HG03342 (cell line): ENCODE results near the gene DAPK2.

ENCODE experiments used
- ATAC-seq: cut with Tn5 transposase; IDR thresholded peaks from one replicate; pipeline ENCODE4 v1.9.1; 2021; ENCODE audit warnings: mild to moderate bottlenecking, moderate library complexity; ENCODE audit not compliant: unreplicated experiment

Gene DAPK2

DNA sequence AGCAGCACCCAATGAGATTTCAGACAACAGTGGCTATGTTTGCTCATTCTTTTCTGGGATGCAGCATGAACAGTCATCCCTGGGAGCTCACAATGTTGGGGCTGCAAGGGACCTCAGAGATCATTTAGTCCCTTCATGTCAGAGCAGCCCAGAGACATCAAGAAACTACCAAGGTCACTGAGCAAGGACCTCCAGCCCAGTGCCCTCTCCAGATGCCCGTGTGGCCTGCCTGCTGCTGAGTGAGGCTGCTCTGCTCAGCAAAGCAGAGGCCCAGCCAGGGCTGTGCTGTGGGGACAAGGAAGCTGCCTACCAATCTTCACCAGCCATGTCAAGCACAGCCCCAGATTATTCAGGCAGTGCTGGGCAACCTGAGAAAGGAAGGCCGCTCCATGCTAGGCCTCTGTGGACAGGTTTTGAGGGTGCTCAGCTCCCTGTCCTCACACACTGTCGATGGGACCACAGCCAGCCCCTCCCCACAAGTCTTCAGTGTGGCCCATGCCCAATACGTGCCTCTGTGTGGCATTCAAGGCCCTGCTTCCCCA, 99.7 kb downstream of the DAPK2 start:
- ATAC-seq: no peak

DNA sequence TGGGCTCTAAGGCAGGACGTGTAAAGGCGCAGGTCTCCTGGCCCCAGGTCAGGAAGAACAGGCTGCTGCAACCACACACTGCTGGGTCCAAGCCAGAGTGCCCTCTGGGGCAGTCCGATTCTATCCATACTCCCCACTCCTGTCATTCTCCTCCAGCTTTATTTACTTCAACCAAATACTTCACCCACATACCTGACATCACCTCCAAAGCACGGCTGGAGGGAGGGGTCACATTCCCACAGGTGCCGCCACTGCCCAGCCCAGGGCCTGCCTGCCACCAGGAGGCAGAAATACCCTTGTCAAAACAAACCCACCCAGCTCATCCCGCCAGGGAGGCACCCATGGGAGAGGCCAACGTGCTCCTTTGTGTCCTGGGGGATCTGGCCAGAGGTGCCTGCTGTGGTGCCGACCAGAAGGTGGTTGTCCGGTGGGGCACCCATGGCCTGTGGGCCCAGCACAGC, 100.4 kb downstream of the DAPK2 start:
- no peak for ATAC-seq

DNA sequence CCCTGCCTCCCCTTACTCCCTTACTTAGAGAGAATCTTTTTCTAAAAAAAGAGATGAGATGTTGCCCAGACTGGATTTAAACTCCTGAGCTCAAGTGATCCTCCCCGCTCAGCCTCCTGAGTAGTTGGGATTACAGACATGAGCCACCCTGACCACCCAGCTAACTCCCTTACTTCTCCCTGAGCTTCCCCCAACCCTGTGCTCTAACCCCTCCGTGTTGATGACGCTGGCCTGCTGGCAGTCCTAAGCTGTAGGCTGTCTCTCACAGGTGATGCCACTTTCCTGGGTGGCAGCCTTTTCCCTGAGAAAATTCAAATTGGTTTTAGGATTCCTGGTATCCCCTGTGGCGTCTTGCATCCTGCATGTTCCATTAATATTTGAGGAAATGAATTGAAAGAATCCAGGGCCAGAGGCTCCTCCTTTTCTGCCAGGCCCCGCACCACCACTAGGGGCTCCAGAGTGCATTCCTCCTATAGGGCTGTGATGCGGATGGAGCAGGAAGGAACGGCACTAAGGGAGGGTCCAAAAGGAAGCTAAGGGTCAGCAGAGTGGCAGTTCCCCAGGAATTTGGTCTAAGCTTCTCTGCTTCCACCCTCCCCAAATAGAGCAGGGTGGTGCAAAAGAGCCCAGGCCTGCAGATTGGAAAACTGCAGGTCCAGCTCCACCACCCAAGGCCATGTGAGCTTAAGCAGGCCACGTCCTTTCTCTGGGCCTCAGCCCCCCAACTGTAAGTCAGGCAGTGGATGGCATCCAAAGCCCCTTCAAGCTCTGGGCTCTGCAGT, 101.1 kb downstream of the DAPK2 start:
- ATAC-seq: no peak

DNA sequence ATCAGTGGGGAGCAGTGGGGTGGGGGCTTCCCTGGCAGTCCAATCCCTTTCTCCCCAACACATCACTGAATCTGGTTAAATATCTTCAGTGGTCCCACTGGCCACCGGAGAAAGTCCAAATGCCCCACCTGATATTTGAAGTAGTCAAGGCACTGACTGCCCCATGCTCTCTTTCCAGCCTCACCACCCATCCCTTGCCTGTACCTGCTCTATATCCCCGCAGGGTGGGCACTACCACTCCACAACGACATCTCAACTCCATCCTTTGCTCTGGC, 101.7 kb downstream of the DAPK2 start:
- no peak for ATAC-seq

DNA sequence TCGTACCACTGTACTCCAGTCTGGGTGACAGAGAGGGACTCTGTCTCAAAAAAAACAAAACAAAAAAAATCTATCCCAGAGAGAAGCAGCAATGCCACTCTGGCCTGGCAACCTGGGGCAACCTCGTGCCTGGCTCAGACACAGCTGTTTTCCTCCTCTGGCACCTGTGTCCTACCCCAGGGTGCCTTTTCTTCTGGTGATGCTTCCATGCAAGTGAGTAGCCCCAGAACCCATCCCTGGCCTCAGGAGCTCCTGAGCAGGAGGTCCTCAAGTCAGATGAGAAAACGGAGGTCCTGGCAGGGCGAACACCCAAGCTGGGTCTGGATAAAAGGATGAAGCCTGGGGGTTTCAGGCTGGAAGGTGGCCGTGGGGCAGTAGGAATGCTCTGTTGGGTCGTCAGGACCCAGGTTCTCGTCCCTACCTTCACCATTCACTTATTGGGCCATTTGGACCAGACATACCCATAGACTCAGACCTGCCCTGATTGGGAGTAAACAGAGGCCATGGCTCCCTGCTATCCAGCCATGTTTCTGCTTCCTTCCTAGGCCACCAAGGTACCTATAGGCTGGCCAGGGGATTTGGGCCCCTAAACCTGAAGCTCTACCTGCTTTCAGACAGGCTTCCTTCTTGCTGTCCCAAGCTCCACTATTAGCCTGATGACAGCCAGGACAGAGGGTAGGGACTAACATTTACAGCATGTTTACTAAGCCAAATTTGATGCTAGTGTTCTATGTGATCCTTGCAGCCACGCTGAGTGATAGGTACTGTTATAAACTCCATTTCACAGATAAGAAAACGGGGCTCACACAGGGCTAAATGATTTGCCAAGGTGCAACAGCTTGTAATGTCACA, 102.2 kb downstream of the DAPK2 start:
- no peak for ATAC-seq

DNA sequence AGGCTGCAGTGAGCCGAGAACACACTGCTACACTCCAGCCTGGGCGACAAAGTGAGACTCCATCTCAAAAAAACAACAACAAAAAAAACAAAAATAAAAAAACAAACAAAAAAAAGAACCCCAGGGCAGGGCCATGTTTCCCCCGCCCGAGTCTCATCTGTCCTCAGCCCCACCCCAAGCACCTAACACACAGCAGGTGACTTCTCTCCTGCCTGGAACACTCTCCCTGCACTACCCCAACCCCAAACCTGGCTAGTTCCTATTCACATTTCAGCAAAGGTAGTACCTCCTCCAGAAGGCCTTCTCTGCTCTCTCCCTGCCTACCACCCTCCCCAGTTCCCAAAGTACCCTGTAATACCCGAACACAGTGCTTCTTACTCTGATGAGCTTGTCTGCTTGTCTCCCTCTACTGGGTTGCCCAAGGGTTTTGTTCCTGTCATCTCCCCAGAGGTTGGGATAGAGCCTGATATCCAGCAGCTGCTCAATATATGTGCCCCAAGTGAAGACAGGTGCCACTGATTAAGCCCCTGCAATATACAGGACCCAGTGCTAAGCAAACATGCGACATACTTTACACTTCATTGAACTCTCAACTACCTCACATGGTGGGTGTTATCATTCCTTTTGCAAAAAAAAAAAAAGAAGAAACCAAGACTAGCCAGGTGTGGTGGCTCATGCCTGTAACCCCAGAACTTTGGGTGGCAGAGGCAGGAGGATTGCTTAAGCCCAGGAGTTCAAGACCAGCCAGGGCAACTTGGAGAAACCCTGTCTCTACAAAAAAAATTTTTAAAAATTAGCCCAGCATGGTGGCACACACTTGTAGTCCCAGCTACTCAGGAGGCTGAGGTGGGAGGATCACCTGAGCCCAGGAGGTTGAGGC, 103.6 kb downstream of the DAPK2 start:
- no peak for ATAC-seq

DNA sequence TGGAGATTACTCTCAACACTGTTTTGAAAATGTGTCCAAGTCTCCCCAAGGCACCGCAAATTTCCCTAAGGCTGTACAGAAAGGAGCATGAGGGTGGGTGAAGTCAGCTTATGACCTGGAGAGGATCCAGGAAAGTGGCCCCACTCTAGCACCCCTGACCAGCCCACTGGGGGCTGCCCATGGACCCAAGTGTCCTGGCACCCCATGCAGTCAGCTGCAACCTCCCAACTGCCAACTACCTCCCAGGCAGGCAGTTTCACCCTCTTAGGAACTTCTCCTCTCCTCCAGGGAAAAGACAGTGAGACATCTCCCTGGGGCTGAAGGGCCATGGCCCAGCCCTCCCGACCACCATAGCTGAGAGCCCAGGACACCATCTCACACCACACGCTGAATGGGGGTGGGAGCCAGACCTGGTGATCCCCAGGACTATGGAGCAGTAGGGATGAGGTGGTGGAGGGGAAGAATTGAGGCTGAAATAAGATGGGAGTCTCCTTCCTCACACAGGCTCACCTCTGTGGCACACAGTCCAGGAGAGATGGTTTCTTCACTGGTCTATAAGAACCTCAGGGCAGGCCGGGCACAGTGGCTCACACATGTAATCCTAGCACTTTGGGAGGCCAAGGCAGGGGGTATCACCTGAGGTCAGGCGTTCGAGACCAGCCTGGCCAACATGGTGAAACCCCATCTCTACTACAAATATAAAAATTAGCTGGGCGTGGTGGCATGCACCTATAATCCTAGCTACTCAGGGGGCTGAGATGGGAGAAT, 104.4 kb downstream of the DAPK2 start:
- ATAC-seq: no peak

DNA sequence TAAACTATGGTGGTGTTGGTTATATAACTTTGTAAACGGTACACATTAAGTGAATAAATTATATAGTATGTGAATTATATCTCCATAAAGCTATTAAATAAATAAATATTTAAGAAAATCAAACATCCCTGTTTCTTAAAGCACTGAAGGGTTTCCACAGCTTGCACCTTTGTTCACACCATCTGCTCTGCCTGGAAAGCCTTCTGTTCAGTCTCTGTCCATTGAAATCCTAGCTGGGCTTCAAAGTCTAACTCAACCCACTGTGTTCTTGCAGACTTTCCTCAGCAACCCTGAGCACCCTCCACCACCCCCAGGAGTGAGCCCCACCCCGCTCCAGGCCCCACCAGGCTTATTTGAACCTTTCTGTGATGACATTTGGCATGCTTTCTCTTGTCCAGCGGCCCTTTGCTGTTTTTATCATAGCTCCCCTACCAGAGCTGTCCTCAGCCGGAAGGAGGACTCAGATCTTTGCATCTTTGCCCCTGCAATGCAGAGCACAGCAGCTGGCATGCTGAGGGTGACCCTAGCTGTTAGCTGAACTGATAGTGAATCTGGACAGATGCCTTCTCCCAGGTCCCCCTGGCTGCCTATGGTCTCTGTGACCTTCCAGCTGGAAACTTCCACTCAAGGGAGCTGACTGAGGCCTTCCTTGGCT, 105.2 kb downstream of the DAPK2 start:
- no peak for ATAC-seq

DNA sequence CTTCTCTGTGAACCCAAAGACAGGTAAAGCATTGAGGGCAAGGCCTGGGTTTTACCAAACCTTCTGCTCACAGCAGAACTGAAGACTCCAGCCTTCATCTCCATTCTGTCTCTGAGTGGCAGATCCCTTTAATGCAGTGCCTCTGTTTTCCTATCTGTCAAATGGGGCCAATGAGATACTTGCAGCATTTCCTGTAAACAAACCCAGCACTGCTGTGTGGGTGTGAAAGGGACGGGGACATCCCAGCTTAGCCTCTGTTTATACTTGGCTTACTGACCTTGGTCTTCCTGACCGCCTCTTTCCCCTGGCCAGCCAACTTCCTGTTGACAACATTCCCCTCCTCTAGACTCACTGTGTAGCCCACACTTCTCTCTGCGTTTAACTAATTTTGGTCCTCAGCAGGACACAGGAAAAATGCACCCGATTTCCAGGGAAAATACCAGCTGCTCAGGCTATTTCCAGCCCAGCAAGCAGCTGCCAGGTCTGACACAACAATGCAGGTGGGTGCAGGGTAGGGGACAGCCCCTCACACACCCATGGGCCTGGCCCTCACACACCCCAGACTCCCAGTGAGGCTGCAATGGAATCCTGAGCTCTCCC, 106.7 kb downstream of the DAPK2 start:
- ATAC-seq: no peak

DNA sequence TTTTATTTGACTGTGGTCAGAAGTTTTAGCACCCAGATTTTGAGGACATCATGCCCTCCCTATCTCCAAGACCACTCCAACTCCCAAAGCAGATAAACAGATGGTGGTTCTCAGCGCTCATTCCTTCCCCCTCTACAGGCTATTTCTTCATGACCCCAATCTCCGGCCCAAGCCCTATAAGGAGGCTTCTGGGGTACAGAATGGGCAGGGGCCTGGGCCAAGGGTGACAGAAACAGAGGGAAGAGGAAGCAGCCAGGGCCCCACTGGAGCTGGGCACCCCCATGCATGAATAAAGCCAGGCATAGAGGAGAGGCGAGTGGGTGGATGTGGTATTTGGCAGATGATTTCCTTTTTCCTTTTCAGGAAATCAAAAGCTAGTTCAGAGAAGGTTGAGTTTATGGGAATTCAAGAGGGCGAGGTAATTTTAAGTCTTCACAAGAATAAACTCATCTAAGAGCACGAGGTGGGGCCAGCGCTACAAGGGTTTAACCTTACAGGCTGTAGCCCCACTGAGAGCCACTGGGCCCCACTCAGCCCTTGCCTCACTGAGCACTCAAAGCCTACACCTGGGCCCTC, 107.7 kb downstream of the DAPK2 start:
- ATAC-seq: no peak

DNA sequence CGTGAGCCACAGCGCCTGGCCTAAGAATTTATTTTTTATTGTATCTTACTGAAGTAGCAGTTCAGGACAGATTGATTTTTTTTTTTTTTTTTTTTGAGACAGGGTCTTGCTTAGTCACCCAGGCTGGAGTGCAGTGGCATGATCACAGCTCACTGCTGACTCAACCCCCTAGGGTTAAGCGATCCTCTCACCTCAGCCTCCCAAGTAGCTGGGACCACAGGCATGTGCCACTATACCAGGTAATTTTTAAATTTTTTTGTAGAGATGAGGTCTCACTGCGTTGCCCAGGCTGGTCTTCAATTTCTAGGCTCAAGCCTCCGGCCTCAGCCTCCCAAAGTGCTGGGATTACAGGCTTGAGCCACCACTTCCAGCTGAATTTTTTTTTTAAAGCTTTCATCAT, 112.8 kb downstream of the DAPK2 start:
- no peak for ATAC-seq

DNA sequence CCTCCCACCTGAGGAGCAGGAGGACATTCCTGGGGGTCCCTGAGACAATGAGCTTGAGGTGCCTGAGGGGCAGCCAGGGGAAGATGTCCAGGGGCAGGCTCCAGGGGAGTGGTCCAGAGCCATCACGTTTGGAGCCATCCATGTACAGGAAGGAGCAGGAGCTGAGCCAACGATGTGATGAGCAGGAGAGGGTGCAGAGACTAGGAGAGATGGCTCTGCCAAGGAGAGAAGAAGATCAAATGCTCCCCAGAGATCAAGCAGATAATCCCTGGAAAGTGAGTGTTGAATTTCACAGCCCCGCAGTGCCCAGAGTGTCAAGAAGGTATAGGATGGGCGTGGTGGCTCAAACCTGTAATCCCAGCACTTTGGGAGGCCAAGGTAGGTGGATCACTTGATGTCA, 114.7 kb downstream of the DAPK2 start:
- ATAC-seq: no peak

DNA sequence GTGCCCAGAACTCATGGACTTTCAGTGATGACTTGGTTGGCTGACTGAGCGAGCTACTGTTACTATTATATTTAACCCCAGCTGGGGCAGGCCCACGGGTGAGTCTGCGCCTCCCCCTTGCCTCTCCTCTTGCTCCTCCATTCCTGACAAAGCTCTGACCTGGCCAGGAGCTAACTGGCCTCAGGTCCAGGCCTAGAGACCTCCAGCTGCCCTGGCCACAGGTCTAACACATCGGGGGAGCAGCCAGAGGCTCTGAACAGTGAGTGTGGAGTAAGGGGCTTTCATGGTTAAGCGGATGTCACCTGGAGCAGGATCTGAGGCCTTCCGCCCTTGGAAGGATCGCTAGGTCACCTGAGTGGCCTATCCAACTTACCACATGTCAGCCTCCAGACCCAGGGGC, 116.3 kb downstream of the DAPK2 start:
- no peak for ATAC-seq

DNA sequence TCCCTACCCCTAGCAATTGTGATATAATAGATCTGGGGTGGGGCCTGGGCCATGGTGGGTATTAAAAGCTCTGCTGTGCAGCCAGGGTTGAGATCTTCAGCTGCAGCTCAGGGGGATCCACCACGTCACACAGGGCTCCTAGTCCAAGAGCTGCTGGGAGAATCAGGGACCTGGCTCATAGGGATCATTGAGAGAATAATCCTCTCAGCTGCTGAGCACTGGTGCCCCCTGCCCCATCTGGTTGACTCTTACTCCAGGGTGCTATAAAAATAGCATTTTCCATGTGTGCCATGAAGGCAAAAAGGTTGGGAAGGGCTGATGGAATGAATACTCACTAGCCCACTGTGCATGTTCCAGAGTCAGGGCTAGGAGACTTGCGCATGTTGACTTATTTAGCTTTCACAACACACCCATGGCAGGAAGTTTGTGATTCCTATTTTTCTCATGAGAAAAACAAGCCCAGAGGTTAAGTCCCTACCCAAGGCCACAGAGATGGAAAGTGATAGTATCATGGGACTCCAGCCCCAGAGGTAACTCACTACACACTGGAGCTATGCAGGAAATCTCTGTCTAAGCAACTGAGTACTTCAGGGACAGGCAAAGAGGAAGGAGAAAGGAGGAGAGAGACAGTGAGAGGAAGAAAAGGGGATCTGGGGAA, 118.0 kb downstream of the DAPK2 start:
- ATAC-seq: no peak

DNA sequence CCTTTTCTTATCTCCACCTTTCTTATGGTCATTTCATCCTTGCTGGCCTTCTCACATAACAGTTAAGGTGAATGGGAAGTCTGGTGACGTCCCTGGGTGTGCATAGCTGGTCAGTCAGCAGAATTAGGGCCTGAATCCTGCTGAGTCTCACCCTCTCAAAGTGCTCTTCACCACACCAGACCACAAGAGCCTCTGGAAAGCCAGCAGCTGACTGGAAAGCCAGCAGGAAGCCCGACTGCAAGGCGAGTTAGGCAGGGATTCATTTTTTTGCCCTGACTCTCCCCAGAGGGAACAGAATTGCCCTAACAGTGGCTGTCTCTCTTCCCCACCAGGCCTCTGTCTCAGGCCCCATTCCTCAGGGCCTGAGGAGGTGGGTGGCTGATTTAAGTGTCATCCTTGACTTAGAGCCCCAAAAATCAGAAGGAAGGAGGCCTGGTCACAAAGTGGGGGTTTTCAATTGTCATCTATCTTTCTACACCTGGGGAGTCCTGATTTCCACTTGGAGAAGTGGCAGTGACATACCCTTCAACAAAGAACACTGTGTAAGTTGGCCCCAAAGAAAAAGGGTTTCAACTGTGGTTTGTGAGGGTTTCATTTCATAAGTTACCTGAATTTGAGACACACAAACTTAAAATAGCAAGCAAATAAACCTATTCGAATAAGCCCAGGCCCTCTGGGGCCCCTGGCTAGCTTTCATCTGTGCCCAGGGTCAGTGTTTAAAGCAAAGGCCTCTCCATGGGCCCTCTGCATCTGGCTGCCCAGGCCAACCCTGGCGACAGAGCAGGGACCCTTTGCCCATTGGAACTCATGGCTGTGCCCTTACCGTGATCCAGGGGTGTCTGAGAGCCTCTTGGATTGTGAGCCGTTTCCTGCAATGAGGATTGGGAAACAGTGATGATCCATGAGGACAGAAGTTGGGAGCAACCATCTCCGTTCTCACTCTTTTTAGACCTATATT, 122.0 kb downstream of the DAPK2 start:
- ATAC-seq: no peak

DNA sequence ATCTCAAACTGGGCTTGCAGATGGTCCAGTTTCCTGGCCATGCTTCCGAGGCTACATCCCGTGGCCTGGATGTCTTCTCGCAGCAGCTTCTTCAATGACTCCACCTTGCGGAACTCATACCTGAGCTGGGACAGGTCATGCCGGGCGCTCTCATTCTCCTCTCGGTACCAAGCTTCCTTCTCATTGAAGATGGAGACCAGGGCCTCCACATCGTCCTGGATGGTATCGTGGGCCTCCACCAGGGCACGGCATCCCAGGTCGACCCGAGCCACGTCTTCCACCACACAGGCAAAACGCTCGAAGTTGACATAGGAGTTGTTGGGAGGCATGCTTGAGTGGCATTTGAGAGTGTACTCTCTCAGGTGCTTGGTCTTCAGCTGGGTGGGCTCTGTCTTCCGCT, 123.4 kb downstream of the DAPK2 start:
- ATAC-seq: no peak

DNA sequence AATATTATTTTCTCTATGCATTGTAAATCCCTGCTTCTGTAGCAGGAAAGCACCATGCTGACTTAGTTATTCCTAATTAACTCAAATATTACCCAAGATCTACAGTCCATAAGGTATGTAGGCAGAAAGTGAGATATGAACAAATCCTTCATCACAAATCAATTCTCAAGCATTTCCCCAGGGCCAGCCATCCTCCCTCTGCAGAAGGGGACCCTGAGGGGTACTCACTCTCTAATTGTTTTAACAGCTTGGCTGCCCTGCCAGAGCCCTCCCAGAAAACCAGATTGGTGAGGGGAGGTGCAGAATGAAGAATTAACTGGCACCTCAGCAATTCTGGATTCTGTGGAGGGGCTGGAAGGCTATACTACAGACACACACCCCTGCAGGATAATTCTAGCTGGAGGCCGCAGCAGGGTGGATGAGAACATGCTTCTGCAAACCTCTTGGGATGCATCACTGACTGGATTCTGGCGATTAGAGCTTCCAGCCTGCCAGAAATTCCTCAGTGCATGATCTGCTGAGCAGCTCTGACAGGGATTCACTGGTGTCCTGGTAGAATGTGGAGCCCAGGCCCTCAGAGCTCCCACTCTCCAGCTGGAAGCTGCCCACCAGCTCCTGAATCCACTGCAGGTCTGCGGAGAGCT, 123.9 kb downstream of the DAPK2 start:
- no peak for ATAC-seq
